ENCODE measurements around the gene LRRC8D. TPM values are rescaled to one million over a fixed set of nuclear protein-coding genes. Genes with fewer than 3 reads are reported as not detected.

LRRC8D gene
- polyA plus RNA-seq, 2 donors = 3.5 to 7.1 TPM

- H3K9me3 ChIP-seq (ENCODE audit: control insufficient read depth in 2 of 2, insufficient read depth in 1 of 2, low read depth in 1 of 2, low read length in 1 of 2) = no peaks in the 10 kb centered on the region
- no peak overlapping the region for H3K4me3 ChIP-seq (ENCODE audit: low read depth in 1 of 2, low read length in 2 of 2)
- WGBS, 2 donors = 93 to 95% methylated on average over 7 of the region's 7 CpGs
- no peak overlapping the region for H3K27ac ChIP-seq (ENCODE audit: low read depth in 2 of 2, low read length in 1 of 2)
- H3K27me3 ChIP-seq (ENCODE audit: control insufficient read depth in 1 of 2, insufficient read depth in 2 of 2, low read length in 2 of 2) = no peaks in the 10 kb centered on the region
- H3K36me3 ChIP-seq (ENCODE audit: control insufficient read depth in 2 of 2, insufficient read depth in 2 of 2, low read length in 1 of 2) = no peaks in the 10 kb centered on the region
- no peaks in the 10 kb centered on the region for H3K4me1 ChIP-seq (ENCODE audit: control insufficient read depth in 2 of 2, insufficient read depth in 2 of 2, low read length in 1 of 2)
Measured at GRCh38 chr1:89898695-89899470, 78.1 kb downstream of the LRRC8D start.

- H3K4me1 ChIP-seq (ENCODE audit: control insufficient read depth in 2 of 2, insufficient read depth in 2 of 2, low read length in 1 of 2) = no peaks in the 10 kb centered on the region
Measured at GRCh38 chr1:89900323-89900722, 79.5 kb downstream of the LRRC8D start.

GRCh38 chr1:89900791-89901708 lies 80.2 kb downstream of the LRRC8D start:
- no peaks in the 10 kb centered on the region for H3K4me1 ChIP-seq (ENCODE audit: control insufficient read depth in 2 of 2, insufficient read depth in 2 of 2, low read length in 1 of 2)
- no peaks in the 10 kb centered on the region for H3K27me3 ChIP-seq (ENCODE audit: control insufficient read depth in 1 of 2, insufficient read depth in 2 of 2, low read length in 2 of 2)
- H3K36me3 ChIP-seq (ENCODE audit: control insufficient read depth in 2 of 2, insufficient read depth in 2 of 2, low read length in 1 of 2) = no peaks in the 10 kb centered on the region
- H3K27ac ChIP-seq (ENCODE audit: low read depth in 2 of 2, low read length in 1 of 2) = no peak overlapping the region
- no peaks in the 10 kb centered on the region for H3K9me3 ChIP-seq (ENCODE audit: control insufficient read depth in 2 of 2, insufficient read depth in 1 of 2, low read depth in 1 of 2, low read length in 1 of 2)
- H3K4me3 ChIP-seq (ENCODE audit: low read depth in 1 of 2, low read length in 2 of 2) = no peak overlapping the region
- WGBS, 2 donors = 91 to 95% methylated on average over 6 of the region's 6 CpGs

More at GRCh38 chr1:89900323-89900722, 79.5 kb downstream of the LRRC8D start:
- no peak overlapping the region for H3K4me3 ChIP-seq (ENCODE audit: low read depth in 1 of 2, low read length in 2 of 2)
- H3K36me3 ChIP-seq (ENCODE audit: control insufficient read depth in 2 of 2, insufficient read depth in 2 of 2, low read length in 1 of 2) = no peaks in the 10 kb centered on the region
- no peaks in the 10 kb centered on the region for H3K27me3 ChIP-seq (ENCODE audit: control insufficient read depth in 1 of 2, insufficient read depth in 2 of 2, low read length in 2 of 2)
- H3K9me3 ChIP-seq (ENCODE audit: control insufficient read depth in 2 of 2, insufficient read depth in 1 of 2, low read depth in 1 of 2, low read length in 1 of 2) = no peaks in the 10 kb centered on the region
- WGBS, 2 donors = 88 to 93% methylated on average over 2 of the region's 2 CpGs
- H3K27ac ChIP-seq (ENCODE audit: low read depth in 2 of 2, low read length in 1 of 2) = no peak overlapping the region

- Histone ChIP-seq H3K9me3 (ENCODE audit: control insufficient read depth in 2 of 2, insufficient read depth in 1 of 2, low read depth in 1 of 2, low read length in 1 of 2) (no peaks in the 10 kb centered on the region), H3K36me3 (ENCODE audit: control insufficient read depth in 2 of 2, insufficient read depth in 2 of 2, low read length in 1 of 2) (no peaks in the 10 kb centered on the region), H3K4me3 (ENCODE audit: low read depth in 1 of 2, low read length in 2 of 2) (no peak overlapping the region), H3K27me3 (ENCODE audit: control insufficient read depth in 1 of 2, insufficient read depth in 2 of 2, low read length in 2 of 2) (no peaks in the 10 kb centered on the region), H3K27ac (ENCODE audit: low read depth in 2 of 2, low read length in 1 of 2) (no peak overlapping the region), H3K4me1 (ENCODE audit: control insufficient read depth in 2 of 2, insufficient read depth in 2 of 2, low read length in 1 of 2) (peaks cover 0 to 3% of the 10 kb centered on the region in 2 donors)
- WGBS, 2 donors = 81 to 97% methylated on average over 9 of the region's 9 CpGs
Measured at GRCh38 chr1:89901957-89902669, 81.3 kb downstream of the LRRC8D start.

GRCh38 chr1:89903550-89903949 lies 82.7 kb downstream of the LRRC8D start:
- no peaks in the 10 kb centered on the region for H3K27me3 ChIP-seq (ENCODE audit: control insufficient read depth in 1 of 2, insufficient read depth in 2 of 2, low read length in 2 of 2)
- peaks cover 0 to 3% of the 10 kb centered on the region in 2 donors for H3K4me1 ChIP-seq (ENCODE audit: control insufficient read depth in 2 of 2, insufficient read depth in 2 of 2, low read length in 1 of 2)
- no peak overlapping the region for H3K27ac ChIP-seq (ENCODE audit: low read depth in 2 of 2, low read length in 1 of 2)
- H3K36me3 ChIP-seq (ENCODE audit: control insufficient read depth in 2 of 2, insufficient read depth in 2 of 2, low read length in 1 of 2) = no peaks in the 10 kb centered on the region
- H3K9me3 ChIP-seq (ENCODE audit: control insufficient read depth in 2 of 2, insufficient read depth in 1 of 2, low read depth in 1 of 2, low read length in 1 of 2) = no peaks in the 10 kb centered on the region
- WGBS, 2 donors = 52 to 53% methylated on average over 1 of the region's 1 CpG
- H3K4me3 ChIP-seq (ENCODE audit: low read depth in 1 of 2, low read length in 2 of 2) = no peak overlapping the region

GRCh38 chr1:89904219-89904980 lies 83.6 kb downstream of the LRRC8D start:
- no peak overlapping the region for H3K4me3 ChIP-seq (ENCODE audit: low read depth in 1 of 2, low read length in 2 of 2)
- H3K36me3 ChIP-seq (ENCODE audit: control insufficient read depth in 2 of 2, insufficient read depth in 2 of 2, low read length in 1 of 2) = no peaks in the 10 kb centered on the region
- H3K27ac ChIP-seq (ENCODE audit: low read depth in 2 of 2, low read length in 1 of 2) = no peak overlapping the region
- H3K4me1 ChIP-seq (ENCODE audit: control insufficient read depth in 2 of 2, insufficient read depth in 2 of 2, low read length in 1 of 2) = peaks cover 0 to 3% of the 10 kb centered on the region in 2 donors
- H3K9me3 ChIP-seq (ENCODE audit: control insufficient read depth in 2 of 2, insufficient read depth in 1 of 2, low read depth in 1 of 2, low read length in 1 of 2) = no peaks in the 10 kb centered on the region
- WGBS, 2 donors = 78 to 80% methylated on average over 6 of the region's 6 CpGs
- H3K27me3 ChIP-seq (ENCODE audit: control insufficient read depth in 1 of 2, insufficient read depth in 2 of 2, low read length in 2 of 2) = no peaks in the 10 kb centered on the region

GRCh38 chr1:89905395-89906058 lies 84.7 kb downstream of the LRRC8D start:
- Histone ChIP-seq H3K4me1 (ENCODE audit: control insufficient read depth in 2 of 2, insufficient read depth in 2 of 2, low read length in 1 of 2) (peaks cover 0 to 3% of the 10 kb centered on the region in 2 donors), H3K4me3 (ENCODE audit: low read depth in 1 of 2, low read length in 2 of 2) (no peak overlapping the region), H3K36me3 (ENCODE audit: control insufficient read depth in 2 of 2, insufficient read depth in 2 of 2, low read length in 1 of 2) (no peaks in the 10 kb centered on the region), H3K9me3 (ENCODE audit: control insufficient read depth in 2 of 2, insufficient read depth in 1 of 2, low read depth in 1 of 2, low read length in 1 of 2) (no peaks in the 10 kb centered on the region), H3K27me3 (ENCODE audit: control insufficient read depth in 1 of 2, insufficient read depth in 2 of 2, low read length in 2 of 2) (no peaks in the 10 kb centered on the region), H3K27ac (ENCODE audit: low read depth in 2 of 2, low read length in 1 of 2) (no peak overlapping the region)
- 95 to 97% methylated on average over 5 of the region's 5 CpGs for WGBS, 2 donors

GRCh38 chr1:89906088-89906487 lies 85.3 kb downstream of the LRRC8D start:
- Histone ChIP-seq H3K27me3 (ENCODE audit: control insufficient read depth in 1 of 2, insufficient read depth in 2 of 2, low read length in 2 of 2) (no peaks in the 10 kb centered on the region), H3K9me3 (ENCODE audit: control insufficient read depth in 2 of 2, insufficient read depth in 1 of 2, low read depth in 1 of 2, low read length in 1 of 2) (no peaks in the 10 kb centered on the region), H3K27ac (ENCODE audit: low read depth in 2 of 2, low read length in 1 of 2) (no peak overlapping the region), H3K36me3 (ENCODE audit: control insufficient read depth in 2 of 2, insufficient read depth in 2 of 2, low read length in 1 of 2) (no peaks in the 10 kb centered on the region), H3K4me3 (ENCODE audit: low read depth in 1 of 2, low read length in 2 of 2) (no peak overlapping the region), H3K4me1 (ENCODE audit: control insufficient read depth in 2 of 2, insufficient read depth in 2 of 2, low read length in 1 of 2) (peaks cover 0 to 3% of the 10 kb centered on the region in 2 donors)
- WGBS, 2 donors = 96 to 97% methylated on average over 5 of the region's 5 CpGs

Measured in esophagus (tissue), 2 donors.